ENCODE results near the gene PRR20C. TPM values are rescaled to one million over a fixed set of nuclear protein-coding genes. Genes with fewer than 3 reads are reported as not detected.
"Not testable (repeated sequence)": the region's sequence is repeated elsewhere in the genome, so short reads cannot be mapped to it uniquely, and the experiment has no call there.

PRR20C gene
- not detected in 2 replicates for total RNA-seq (2014; rRNA removed; shearing (Covaris generic))

DNA sequence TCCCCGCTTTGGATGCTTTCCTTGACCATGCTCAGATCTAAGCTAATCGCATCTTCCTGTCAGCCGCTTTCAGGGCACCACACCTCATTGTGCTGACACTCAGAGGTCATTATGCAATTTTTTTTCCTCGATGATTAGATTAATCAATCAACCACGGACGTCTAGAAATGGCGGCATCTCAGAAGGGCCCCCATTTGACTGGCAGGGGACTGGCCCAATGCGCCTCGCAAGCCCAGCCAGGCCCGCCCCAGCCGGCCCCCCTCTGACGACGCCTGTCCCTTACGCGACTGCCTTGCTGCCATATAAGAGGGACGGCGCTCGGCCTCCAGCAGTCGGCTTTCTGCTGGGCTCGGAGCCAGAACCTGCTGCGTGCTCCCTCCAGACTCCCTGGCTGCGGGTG, at the start of gene PRR20C:
Gene PRR20C (plus strand): TSS at position 301 of the 400 bp plus-strand sequence. CDS start 387 bp downstream, outside the sequence.
- DNase-seq (ENCODE audit: low read depth): not testable (repeated sequence)

DNA sequence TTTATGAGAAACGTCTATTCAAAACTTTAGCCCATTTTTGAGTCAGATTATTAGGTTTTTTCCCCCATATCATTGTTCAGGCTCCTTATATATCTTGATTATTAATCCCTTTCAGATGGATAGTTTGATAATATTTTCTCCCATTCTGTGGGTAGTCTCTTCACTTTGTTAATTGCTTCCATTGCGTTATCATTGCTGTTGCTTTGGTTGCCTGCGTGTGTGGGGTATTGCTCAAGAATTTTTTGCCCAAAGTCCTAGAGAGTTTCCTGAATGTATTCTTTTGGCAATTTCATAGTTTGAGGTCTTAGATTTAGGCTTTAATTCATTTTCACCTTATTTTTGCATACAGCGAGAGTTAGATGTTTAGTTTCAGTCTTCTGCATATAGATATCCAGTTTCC, 38.9 kb upstream of the PRR20C start:
- no peak for DNase-seq (ENCODE audit: low read depth)

- DNase-seq (ENCODE audit: low read depth): no peak
Observed at GRCh38 chr13:57123681-57124080, 30.2 kb upstream of the PRR20C start.

- DNase-seq (ENCODE audit: low read depth): no peak
Observed at GRCh38 chr13:57128909-57129308, 25.0 kb upstream of the PRR20C start.

- no peak for DNase-seq (ENCODE audit: low read depth)
Observed at GRCh38 chr13:57136093-57136492, 17.8 kb upstream of the PRR20C start.

DNA sequence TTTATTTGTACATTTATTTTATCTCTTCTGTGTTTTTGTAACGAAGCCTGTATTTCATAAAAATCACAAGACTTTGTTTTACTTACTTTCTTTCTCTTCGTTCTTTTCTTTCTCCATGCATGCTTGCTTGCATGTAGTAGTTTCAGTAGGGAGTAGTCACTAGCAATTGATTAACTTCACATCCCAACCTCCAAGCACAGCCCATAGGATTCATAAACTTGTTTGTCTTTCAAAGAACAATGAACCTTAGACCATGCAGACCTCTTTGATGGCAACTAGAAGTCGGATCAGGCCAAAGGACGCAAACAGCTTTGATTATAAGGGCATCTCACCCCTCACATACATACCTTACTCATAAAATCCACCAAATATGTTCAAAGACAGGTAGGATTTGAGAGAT, 16.3 kb upstream of the PRR20C start:
- no peak for DNase-seq (ENCODE audit: low read depth)

DNA sequence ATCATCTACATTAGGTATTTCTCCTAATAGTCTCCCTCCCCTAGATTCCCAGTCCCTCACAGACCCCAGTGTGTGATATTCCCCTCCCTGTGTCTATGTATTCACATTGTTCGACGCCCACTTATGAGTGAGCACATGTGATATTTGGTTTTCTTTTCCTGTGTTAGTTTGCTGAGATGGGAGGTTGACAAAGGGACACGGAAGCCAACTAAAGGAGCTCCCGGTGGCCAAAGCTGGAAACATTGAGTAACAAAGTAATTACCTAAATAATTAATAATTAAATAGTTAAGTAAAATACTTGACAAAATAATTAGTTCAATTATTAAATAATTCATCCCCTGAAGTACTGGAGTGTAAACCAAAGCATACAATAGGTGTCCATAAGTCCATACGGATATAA, 14.9 kb upstream of the PRR20C start:
- DNase-seq (ENCODE audit: low read depth): no peak

- DNase-seq (ENCODE audit: low read depth): not testable (repeated sequence)
Observed at GRCh38 chr13:57139781-57140180, 14.1 kb upstream of the PRR20C start.

DNA sequence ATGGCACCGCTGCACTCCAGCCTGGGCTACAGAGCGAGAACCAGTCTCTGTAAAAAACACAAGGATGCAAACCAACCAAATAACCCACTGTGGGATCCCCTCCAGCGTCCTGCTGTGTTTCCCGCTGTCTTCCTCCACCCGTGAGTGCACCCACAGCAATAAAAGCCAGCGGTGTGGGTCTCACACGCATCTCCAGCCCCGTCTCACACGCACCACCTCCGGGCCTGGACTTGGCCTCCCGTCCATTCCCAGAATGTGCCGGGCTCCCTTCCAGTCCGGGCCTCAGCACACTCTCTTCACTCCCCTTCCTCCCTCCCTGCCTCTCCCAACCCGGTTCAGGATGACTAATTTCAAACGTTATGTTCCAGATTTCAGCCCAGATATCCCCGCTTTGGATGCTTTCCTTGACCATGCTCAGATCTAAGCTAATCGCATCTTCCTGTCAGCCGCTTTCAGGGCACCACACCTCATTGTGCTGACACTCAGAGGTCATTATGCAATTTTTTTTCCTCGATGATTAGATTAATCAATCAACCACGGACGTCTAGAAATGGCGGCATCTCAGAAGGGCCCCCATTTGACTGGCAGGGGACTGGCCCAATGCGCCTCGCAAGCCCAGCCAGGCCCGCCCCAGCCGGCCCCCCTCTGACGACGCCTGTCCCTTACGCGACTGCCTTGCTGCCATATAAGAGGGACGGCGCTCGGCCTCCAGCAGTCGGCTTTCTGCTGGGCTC, 13.5 kb upstream of the PRR20C start, which contains the start of gene PRR20A:
Gene PRR20A (plus strand): TSS at position 684 of the 734 bp plus-strand sequence. CDS start 387 bp downstream, outside the sequence.
- DNase-seq (ENCODE audit: low read depth): not testable (repeated sequence)

DNA sequence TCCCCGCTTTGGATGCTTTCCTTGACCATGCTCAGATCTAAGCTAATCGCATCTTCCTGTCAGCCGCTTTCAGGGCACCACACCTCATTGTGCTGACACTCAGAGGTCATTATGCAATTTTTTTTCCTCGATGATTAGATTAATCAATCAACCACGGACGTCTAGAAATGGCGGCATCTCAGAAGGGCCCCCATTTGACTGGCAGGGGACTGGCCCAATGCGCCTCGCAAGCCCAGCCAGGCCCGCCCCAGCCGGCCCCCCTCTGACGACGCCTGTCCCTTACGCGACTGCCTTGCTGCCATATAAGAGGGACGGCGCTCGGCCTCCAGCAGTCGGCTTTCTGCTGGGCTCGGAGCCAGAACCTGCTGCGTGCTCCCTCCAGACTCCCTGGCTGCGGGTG, 6.7 kb upstream of the PRR20C start, which contains the start of gene PRR20B:
Gene PRR20B (plus strand): TSS at position 301 of the 400 bp plus-strand sequence. CDS start 387 bp downstream, outside the sequence.
- DNase-seq (ENCODE audit: low read depth): not testable (repeated sequence)

DNA sequence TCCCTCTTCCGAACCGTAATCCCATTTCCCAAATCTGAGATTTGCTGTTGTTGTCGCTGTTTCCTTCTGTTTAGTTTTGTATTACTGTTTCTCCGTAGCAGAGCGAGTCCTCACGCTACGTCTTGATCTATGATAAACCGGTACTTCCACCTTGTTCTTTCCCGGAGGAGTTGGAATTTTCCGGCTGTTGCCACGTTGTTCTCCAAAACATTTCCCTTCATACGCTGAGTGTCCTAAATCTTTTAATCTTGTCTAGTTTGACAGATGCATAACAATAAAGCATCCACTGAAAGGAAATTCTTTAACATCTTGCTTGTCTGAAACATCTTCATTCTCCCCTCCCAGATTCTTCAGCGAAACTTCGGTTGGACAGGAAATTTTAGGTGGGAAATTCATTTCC, 5.8 kb upstream of the PRR20C start:
- not testable (repeated sequence) for DNase-seq (ENCODE audit: low read depth)

GRCh38 chr13:57160332-57160731, 6.5 kb downstream of the PRR20C start, which contains the start of gene PRR20D:
Gene PRR20D (plus strand): TSS chr13:57160632. CDS start chr13:57161019, 387 bp downstream.
- DNase-seq (ENCODE audit: low read depth): not testable (repeated sequence)

GRCh38 chr13:57166897-57167296, 13.0 kb downstream of the PRR20C start, which contains the start of gene PRR20E:
Gene PRR20E (plus strand): TSS chr13:57167197. CDS start chr13:57167584, 387 bp downstream.
- DNase-seq (ENCODE audit: low read depth): not testable (repeated sequence)

DNA sequence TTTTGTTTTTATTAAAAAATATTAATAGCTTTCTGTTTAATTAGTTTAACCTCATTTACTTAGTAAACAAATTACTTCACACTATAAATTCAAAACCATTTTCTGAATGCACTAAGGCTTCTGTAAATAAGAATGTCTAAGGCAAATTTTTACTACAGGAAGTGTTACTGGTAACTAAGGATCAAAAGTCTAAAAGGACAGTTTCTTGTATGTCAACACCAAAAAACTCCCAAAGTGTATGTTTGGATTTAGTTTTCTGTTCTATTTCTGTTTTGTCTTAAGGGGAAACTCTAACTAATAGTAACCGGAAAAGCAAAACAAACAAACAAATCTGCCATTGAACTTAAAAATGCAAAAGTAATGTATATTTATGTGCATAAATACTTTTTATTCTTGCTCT, 37.8 kb downstream of the PRR20C start:
- DNase-seq (ENCODE audit: low read depth): no peak

Other genes with a start within 250 kb of the PRR20C start
- not detected in 2 replicates for gene PRR20A, start 13.1 kb upstream of the PRR20C start, total RNA-seq (2014; rRNA removed; shearing (Covaris generic))
- not detected in 2 replicates for gene PRR20B, start 6.6 kb upstream of the PRR20C start, total RNA-seq (2014; rRNA removed; shearing (Covaris generic))
- gene PRR20D, start 6.6 kb downstream of the PRR20C start, total RNA-seq (2014; rRNA removed; shearing (Covaris generic)): not detected in 2 replicates
- not detected in 2 replicates for gene PRR20E, start 13.1 kb downstream of the PRR20C start, total RNA-seq (2014; rRNA removed; shearing (Covaris generic))

Measured in M059J (cell line).